K562 (cell line): ENCODE measurements around the gene FGF11. TPM values are rescaled to one million over a fixed set of nuclear protein-coding genes. Genes with fewer than 3 reads are reported as not detected.

Experiments
- BCOR ChIP-seq: fragments of 450-650 bp; IDR thresholded peaks from 2 replicates; pipeline ENCODE4 v1.6.1; 2016
- CLOCK ChIP-seq: fragments of 250-450 bp; sonication (Bioruptor Pico); IDR thresholded peaks from 2 replicates; pipeline ENCODE4 v1.4.0; 2020; ENCODE audit warnings: mild to moderate bottlenecking, moderate library complexity, borderline replicate concordance
- CREBBP ChIP-seq: IDR thresholded peaks from one replicate; pipeline ENCODE4 v1.6.1; 2012; ENCODE audit warnings: low read depth, mild to moderate bottlenecking, control low read depth, inconsistent platforms, low read length
- E2F4 ChIP-seq: sonication (generic); formaldehyde crosslinking; IDR thresholded peaks from 2 replicates; pipeline ENCODE4 v1.8.0; 2022; ENCODE audit warnings: mild to moderate bottlenecking, low read depth, missing genetic modification reagents
- ESRRA ChIP-seq: fragments of 450-650 bp; IDR thresholded peaks from 2 replicates; pipeline ENCODE4 v1.6.1; 2014; ENCODE audit warnings: low read depth, mild to moderate bottlenecking, moderate library complexity, borderline replicate concordance
- IRF2 ChIP-seq: sonication (generic); formaldehyde crosslinking; IDR thresholded peaks from 2 replicates; pipeline ENCODE4 v1.8.1; 2022; ENCODE audit warnings: mild to moderate bottlenecking, missing genetic modification reagents
- MTF1 ChIP-seq: fragments of 250-450 bp; sonication (Bioruptor Pico); IDR thresholded peaks from 2 replicates; pipeline ENCODE4 v1.9.0; 2021; ENCODE audit warnings: moderate library complexity, mild to moderate bottlenecking, inconsistent platforms, borderline replicate concordance
- NR1H2 ChIP-seq: sonication (generic); formaldehyde crosslinking; IDR thresholded peaks from 2 replicates; pipeline ENCODE4 v1.4.0; 2020; ENCODE audit warnings: mild to moderate bottlenecking, missing genetic modification reagents
- POLR3A ChIP-seq: IDR thresholded peaks from 2 replicates; pipeline ENCODE4 v1.6.1; 2011; ENCODE audit warnings: borderline replicate concordance, mild to moderate bottlenecking, moderate library complexity; ENCODE audit not compliant: insufficient read length, insufficient read depth; ENCODE audit errors: extremely low read depth
- RBM15 ChIP-seq: fragments of 200-400 bp; formaldehyde crosslinking; IDR thresholded peaks from 2 replicates; pipeline ENCODE4 v1.6.1; 2018; ENCODE audit warnings: mild to moderate bottlenecking, low read length, moderate library complexity; ENCODE audit not compliant: insufficient read depth
- SMARCB1 ChIP-seq: IDR thresholded peaks from 2 replicates; pipeline ENCODE4 v1.6.1; 2011; ENCODE audit warnings: improper control_type of control experiment, low read depth; ENCODE audit not compliant: insufficient read length
- XRCC3 ChIP-seq: fragments of 450-650 bp; IDR thresholded peaks from 2 replicates; pipeline ENCODE4 v1.6.1; 2017; ENCODE audit warnings: mild to moderate bottlenecking, moderate library complexity
- ZC3H4 ChIP-seq: sonication (generic); formaldehyde crosslinking; IDR thresholded peaks from 2 replicates; pipeline ENCODE4 v1.9.0; 2021; ENCODE audit warnings: missing genetic modification reagents, borderline replicate concordance
- ZFP91 ChIP-seq: sonication (generic); formaldehyde crosslinking; IDR thresholded peaks from 2 replicates; pipeline ENCODE4 v1.8.0; 2022; ENCODE audit warnings: mild to moderate bottlenecking, missing genetic modification reagents
- ZNF175 ChIP-seq: fragments of 200-800 bp; sonication (Bioruptor generic); IDR thresholded peaks from 2 replicates; pipeline ENCODE4 v1.6.1; 2016; ENCODE audit warnings: low read depth, mild to moderate bottlenecking, missing genetic modification characterization, missing compliant biosample characterization
- ZNF239 ChIP-seq: fragments of 250-450 bp; sonication (Bioruptor Pico); IDR thresholded peaks from 2 replicates; pipeline ENCODE4 v1.4.0; 2020; ENCODE audit warnings: mild to moderate bottlenecking
- ZNF511 ChIP-seq: sonication (generic); formaldehyde crosslinking; IDR thresholded peaks from 2 replicates; pipeline ENCODE4 v1.8.0; 2022; ENCODE audit warnings: mild to moderate bottlenecking, missing genetic modification reagents
- polyA plus RNA-seq, 8 experiments: library from polyadenylated mRNA; depleted of rRNA in 4 of 8; stranded (reverse) in 5 of 8; unstranded in 3 of 8; fragments of >200 nt; fragmentation: Nextera tagmentation in 2 of 8; fragmentation: Illumina TruSeq in 1 of 8; extraction: Ambion mirVana in 2 of 8; extraction: Trizol in 1 of 8; gene quantifications; 2 replicates each; pipeline versions ENCODE4 v1.2.1 to v1.2.3, GENCODE V29; 2011 to 2014; ENCODE audit warnings: inconsistent platforms in 1 of 8, missing spikeins in 1 of 8
- total RNA-seq, 7 experiments: library from RNA; depleted of rRNA in 6 of 7; stranded (reverse); fragments of >200 nt in 6 of 7; fragmentation: Illumina TruSeq in 2 of 7; extraction: Trizol in 2 of 7; gene quantifications; 2 replicates each; pipeline versions ENCODE4 v1.2.1 to v1.2.3, GENCODE V29; 2011 to 2021; ENCODE audit warnings: low replicate concordance in 1 of 7
- TF ChIP-seq, protein P1 (sequence below), 2 experiments: fragments of 450-650 bp in 1 of 2; sonication (generic) in 1 of 2; formaldehyde crosslinking in 1 of 2; IDR thresholded peaks in 1 of 2; conservative IDR thresholded peaks in 1 of 2; 2 replicates each; pipeline versions ENCODE4 v1.6.1 to v1.8.1; 2016 to 2023; ENCODE audit warnings: mild to moderate bottlenecking in 2 of 2, moderate library complexity in 2 of 2, inconsistent platforms in 1 of 2, missing genetic modification reagents in 1 of 2

Gene FGF11
- total and polyA plus RNA-seq, 9 of the 15 experiments (the other 6 are each of a cell fraction or from before 2014, with no cell fraction given): 1.2 to 7.5 (median 3.0) TPM

DNA sequence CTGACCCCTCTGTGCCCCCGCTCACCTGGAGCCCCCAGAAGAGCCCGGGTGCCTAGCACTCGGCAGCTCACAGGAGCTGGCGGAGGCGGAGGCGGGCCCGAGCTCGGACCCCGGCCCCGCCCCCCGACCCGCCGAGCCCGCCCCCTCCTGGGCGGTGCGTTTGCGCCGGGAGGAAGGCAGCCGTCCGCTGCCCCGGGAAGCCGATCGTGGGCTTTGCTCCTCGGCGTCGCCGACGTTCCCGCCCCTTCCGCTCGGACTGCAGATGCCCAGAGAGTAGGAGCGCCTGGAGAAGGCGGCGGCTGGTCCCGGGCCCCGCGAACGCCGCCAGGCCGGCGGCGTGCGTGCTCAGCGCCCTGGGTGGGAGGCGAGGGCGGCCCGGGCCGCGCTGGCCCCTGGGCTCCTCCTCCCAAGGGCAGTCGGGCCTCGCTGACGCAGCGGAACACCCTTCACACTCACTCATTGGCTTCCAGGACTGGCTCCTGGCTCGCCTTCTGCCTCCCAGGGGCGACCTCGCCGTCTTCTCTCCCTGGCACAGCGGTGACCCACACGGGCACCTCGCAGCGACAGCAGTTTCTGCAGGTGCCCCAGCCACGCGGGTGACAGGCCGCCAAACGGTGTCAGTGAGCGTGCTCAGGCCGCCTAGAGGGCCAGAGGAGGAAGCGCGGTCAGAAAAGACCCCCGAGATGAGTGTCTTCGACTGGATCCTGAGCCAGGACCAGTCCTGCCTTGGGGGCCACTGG, 44.7 kb upstream of the FGF11 start, which contains the start of gene PLSCR3 (continued):
- TF ChIP-seq ZC3H4 (no peak), CREBBP (no peak), ZFP91 (CRISPR knock-in tag) (no peak), RBM15 (no peak), BCOR (no peak), CLOCK (CRISPR knock-in tag) (no peak), MTF1 (no peak), ESRRA (0 out of 2 replicates have a peak, but pooled peaks have one; percentile 29), SMARCB1 (no peak), ZNF239 (no peak), NR1H2 (CRISPR knock-in tag) (no peak), IRF2 (CRISPR knock-in tag) (no peak), ZNF175 (CRISPR knock-in tag) (no peak), E2F4 (no peak), ZNF511 (CRISPR knock-in tag) (peak; percentile 22; the same call in 1 of the 2 replicates), XRCC3 (no peak), POLR3A (no peak)
- TF ChIP-seq, protein P1, sequence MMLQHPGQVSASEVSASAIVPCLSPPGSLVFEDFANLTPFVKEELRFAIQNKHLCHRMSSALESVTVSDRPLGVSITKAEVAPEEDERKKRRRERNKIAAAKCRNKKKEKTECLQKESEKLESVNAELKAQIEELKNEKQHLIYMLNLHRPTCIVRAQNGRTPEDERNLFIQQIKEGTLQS (IDR thresholded peaks at IDR 0.05): no peak
- TF ChIP-seq, protein P1 (CRISPR knock-in tag; conservative IDR thresholded peaks at IDR 0.05): no peak
